Psoas muscle (tissue), 8 donors: ENCODE data around the gene DOCK10. TPM values are rescaled to one million over a fixed set of nuclear protein-coding genes. Genes with fewer than 3 reads are reported as not detected.

ENCODE experiments used
- ATAC-seq, 4 donors: fragments of 200-7000 bp; cut with Tn5 transposase; one replicate each; pipeline ENCODE4 v1.9.1; 2020; ENCODE audit warnings: moderate library complexity in 3 of 4, mild to moderate bottlenecking in 2 of 4
- DNase-seq, 2 donors: peaks; one replicate each; pipeline ENCODE4 v3.0.0-alpha.2; 2020
- H3K27ac ChIP-seq: fragments of 200-600 bp; one replicate; pipeline ENCODE4 v1.8.0; 2022
- H3K27me3 ChIP-seq, 3 donors: fragments of 200-600 bp in 1 of 3; one replicate each; pipeline versions ENCODE4 v1.6.1 to v1.8.0; 2013 to 2022; ENCODE audit warnings: low read length in 2 of 3, mild to moderate bottlenecking in 2 of 3, moderate library complexity in 1 of 3; ENCODE audit not compliant: insufficient read depth in 3 of 3
- H3K36me3 ChIP-seq, 2 donors: fragments of 200-600 bp in 1 of 2; one replicate each; pipeline versions ENCODE4 v1.6.1 to v1.8.0; 2013 to 2022; ENCODE audit warnings: low read depth in 1 of 2, mild to moderate bottlenecking in 1 of 2, moderate library complexity in 1 of 2; ENCODE audit not compliant: insufficient read depth in 1 of 2
- H3K4me1 ChIP-seq: fragments of 200-600 bp; one replicate; pipeline ENCODE4 v1.8.0; 2022
- H3K4me3 ChIP-seq: fragments of 200-600 bp; one replicate; pipeline ENCODE4 v1.8.0; 2022; ENCODE audit warnings: mild to moderate bottlenecking
- H3K9me3 ChIP-seq: fragments of 200-600 bp; one replicate; pipeline ENCODE4 v1.8.0; 2022
- WGBS, 3 donors: extraction: QIAGEN DNeasy Blood & Tissue Kit; methylation state at CpG; one replicate each; pipeline versions ENCODE4 v1.1.6 to v1.1.7; 2013; 5-methylcytosine and 5-hydroxymethylcytosine counted together
- intact Hi-C, 2 donors: fragments of 100-400 bp; cut with DNase I; formaldehyde crosslinking; loops; one replicate each; pipeline versions ENCODE4 v1.11.0 to v1.14.2; 2022
- polyA plus RNA-seq, 3 donors: library from polyadenylated mRNA; stranded (reverse); fragments of 200-250 nt; gene quantifications; one replicate each; pipeline ENCODE4 v1.2.3, GENCODE V29; 2013
- total RNA-seq, 4 donors: library from RNA; stranded (reverse); fragmentation: NEBNext Ultra II Directional in 2 of 4; extraction: Animal tissue kit (Norgen Biotek cat#: 25700) in 2 of 4; gene quantifications; one replicate each; pipeline versions ENCODE4 v1.2.1 to v1.2.4, GENCODE V29; 2021 to 2023
- TF ChIP-seq, protein P1 (sequence below): fragments of 200-600 bp; IDR thresholded peaks from one replicate; pipeline ENCODE4 v1.8.0; 2022; ENCODE audit warnings: antibody characterized with exemption
- donor health status: healthy with polysubstance abuse.
- donor health status: DM: no; HTN: no; CAD: no; lungs with moderate emphysema.
- donor health status: Bipolar disorder and iron deficiency.
- donor health status: healthy.
- donor health status: DM: yes; HTN: yes; CAD: no.
- donor health status: DM: no; HTN: no; CAD: no.
- donor health status: DM: no; HTN: no; CAD: no.
- donor health status: DM: yes; HTN: yes; CAD: no.

DOCK10 gene
- total and polyA plus RNA-seq, 7 donors, result 0.17 to 4.4 (median 1.0) TPM

DNA sequence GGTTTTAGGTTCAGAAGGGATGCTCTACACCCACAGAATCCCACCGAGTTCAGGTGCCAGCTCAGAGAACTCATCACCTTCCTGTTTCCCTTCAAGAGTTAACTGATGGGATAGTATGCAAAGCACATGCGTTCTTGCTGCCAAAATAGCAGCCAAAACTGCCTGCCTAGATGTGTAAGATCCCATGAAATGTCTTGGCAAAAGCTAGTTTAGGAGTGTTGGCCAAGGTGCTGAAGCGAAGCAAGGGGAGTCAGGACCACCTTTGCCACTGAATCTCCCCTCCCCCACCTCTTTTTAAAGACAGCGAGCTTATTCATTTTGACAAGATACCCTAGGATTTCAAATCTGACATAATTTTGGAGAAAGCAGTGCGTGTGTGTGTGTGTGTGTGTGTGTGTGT is 2.1 kb downstream of the DOCK10 start:
- no peaks in the 10 kb centered on the region for H3K9me3 ChIP-seq
- H3K27me3 ChIP-seq, result peaks cover 0 to 9% (median 4%) of the 10 kb centered on the region in 3 donors
- peaks cover 5% of the 10 kb centered on the region for H3K4me1 ChIP-seq
- H3K27ac ChIP-seq, result no peak overlapping the region
- intact Hi-C loops, result no loop called here
- ATAC-seq (no peak), DNase-seq (no peak)
- TF ChIP-seq, protein P1, sequence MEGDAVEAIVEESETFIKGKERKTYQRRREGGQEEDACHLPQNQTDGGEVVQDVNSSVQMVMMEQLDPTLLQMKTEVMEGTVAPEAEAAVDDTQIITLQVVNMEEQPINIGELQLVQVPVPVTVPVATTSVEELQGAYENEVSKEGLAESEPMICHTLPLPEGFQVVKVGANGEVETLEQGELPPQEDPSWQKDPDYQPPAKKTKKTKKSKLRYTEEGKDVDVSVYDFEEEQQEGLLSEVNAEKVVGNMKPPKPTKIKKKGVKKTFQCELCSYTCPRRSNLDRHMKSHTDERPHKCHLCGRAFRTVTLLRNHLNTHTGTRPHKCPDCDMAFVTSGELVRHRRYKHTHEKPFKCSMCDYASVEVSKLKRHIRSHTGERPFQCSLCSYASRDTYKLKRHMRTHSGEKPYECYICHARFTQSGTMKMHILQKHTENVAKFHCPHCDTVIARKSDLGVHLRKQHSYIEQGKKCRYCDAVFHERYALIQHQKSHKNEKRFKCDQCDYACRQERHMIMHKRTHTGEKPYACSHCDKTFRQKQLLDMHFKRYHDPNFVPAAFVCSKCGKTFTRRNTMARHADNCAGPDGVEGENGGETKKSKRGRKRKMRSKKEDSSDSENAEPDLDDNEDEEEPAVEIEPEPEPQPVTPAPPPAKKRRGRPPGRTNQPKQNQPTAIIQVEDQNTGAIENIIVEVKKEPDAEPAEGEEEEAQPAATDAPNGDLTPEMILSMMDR, result no peak
- H3K4me3 ChIP-seq, result no peak overlapping the region
- no peaks in the 10 kb centered on the region for H3K36me3 ChIP-seq
- WGBS, 3 donors, result 48 to 59% (median 51%) methylated on average over 5 of the region's 5 CpGs

DNA sequence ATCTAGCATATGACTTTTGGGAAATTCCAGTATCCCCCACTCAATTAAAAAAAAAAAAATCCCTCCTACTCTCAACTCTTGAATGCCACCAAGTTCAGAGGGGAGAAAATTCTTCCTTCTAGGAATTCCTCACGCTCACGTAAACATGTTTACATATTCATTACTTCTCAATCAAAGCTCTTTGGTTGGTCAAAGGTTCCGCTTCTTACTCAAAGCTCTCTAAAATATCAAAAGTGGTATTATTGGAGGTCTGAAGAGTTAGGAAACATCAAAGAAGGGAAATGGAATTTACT is 4.1 kb downstream of the DOCK10 start:
- Histone ChIP-seq H3K27me3 (peaks cover 0 to 9% (median 4%) of the 10 kb centered on the region in 3 donors), H3K27ac (no peak overlapping the region), H3K9me3 (no peaks in the 10 kb centered on the region), H3K36me3 (no peaks in the 10 kb centered on the region), H3K4me3 (no peak overlapping the region), H3K4me1 (peaks cover 5% of the 10 kb centered on the region)
- TF ChIP-seq, protein P1, result no peak
- no peak for DNase-seq
- WGBS, 3 donors, result 92 to 98% (median 97%) methylated on average over 3 of the region's 3 CpGs
- intact Hi-C loops, result no loop called here
- no peak for ATAC-seq

DNA sequence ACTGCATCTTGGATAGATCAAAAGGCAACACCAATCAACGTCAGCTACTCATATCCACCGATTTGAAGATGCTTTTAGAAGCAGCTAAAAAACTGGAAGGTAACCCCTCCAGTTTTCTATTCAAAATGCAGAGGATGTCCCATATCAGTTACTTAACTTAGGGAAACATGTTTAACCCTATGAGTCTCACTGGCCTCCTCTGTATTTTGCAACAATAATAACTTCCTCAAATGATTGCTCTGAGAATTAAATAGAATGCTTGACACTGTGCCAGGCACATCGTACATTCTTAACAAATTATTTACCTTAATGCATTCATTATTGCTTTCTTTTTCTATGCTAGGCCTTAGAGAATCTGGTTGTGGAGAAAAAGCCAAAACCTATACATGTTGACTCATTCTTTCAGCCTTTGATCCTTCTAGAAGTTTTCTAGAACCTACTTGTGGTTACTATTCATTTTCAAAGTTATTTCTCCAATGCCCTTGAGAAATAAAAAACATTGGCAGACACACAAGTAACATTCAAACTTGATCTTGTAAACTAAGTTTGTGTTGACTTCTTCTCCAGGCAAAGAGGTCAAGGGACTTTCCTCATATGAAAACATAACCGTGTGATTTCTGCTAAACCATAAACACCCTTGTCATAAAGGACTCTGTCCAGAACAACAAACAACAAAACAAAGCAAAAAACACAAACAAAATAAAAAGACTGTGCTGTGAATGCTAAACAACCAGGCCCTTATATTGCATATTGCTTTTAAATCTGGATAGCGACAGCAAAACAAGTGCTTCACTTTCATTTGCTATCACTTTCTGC is 4.6 kb downstream of the DOCK10 start:
- no peak overlapping the region for H3K27ac ChIP-seq
- H3K36me3 ChIP-seq, result no peaks in the 10 kb centered on the region
- intact Hi-C loops, result no loop called here
- 59 to 73% (median 62%) methylated on average over 5 of the region's 5 CpGs for WGBS, 3 donors
- peaks cover 0 to 9% (median 4%) of the 10 kb centered on the region in 3 donors for H3K27me3 ChIP-seq
- peaks cover 5% of the 10 kb centered on the region for H3K4me1 ChIP-seq
- H3K9me3 ChIP-seq, result no peaks in the 10 kb centered on the region
- DNase-seq (no peak), ATAC-seq (no peak)
- no peak overlapping the region for H3K4me3 ChIP-seq
- TF ChIP-seq, protein P1, result no peak

DNA sequence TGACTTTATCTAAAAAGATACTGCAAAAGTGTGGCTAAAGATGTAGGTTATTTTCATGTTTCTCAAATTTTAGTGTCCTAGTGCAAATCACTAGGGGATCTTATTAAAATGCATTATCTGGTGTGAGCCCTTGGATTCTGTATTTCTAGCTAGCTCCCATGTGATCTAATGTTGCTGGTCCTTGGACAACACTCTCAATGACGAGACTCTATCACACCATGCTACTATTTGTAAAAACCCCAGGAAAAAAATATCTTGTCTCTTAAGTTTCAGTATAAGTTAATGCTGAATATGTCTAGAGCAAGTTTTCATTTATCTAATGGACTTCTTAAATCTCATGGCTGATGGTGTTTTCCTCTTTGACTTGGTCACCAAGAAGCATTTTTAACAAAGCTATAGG is 5.8 kb downstream of the DOCK10 start:
- DNase-seq, result no peak
- peaks cover 0 to 3% (median 0%) of the 10 kb centered on the region in 3 donors for H3K27me3 ChIP-seq
- no peaks in the 10 kb centered on the region for H3K36me3 ChIP-seq
- intact Hi-C loops, result no loop called here
- peaks cover 5% of the 10 kb centered on the region for H3K4me1 ChIP-seq
- no peak overlapping the region for H3K4me3 ChIP-seq
- no peak for ATAC-seq
- WGBS, 3 donors, result 84 to 91% (median 90%) methylated on average over 1 of the region's 1 CpG
- TF ChIP-seq, protein P1, result no peak
- H3K27ac ChIP-seq, result no peak overlapping the region
- no peaks in the 10 kb centered on the region for H3K9me3 ChIP-seq
